IPS-18c (cell line): ENCODE data around the gene MAP7.

Source experiments
- H3K4me3 ChIP-seq: 2 replicates; pipeline ENCODE4 v1.7.0; 2013; ENCODE audit warnings: low read depth, mild to moderate bottlenecking, low read length, moderate library complexity; ENCODE audit not compliant: insufficient read depth
- H3K9me3 ChIP-seq: one replicate; pipeline ENCODE4 v1.6.1; 2013; ENCODE audit warnings: mild to moderate bottlenecking, low read length, moderate library complexity; ENCODE audit not compliant: control insufficient read depth, insufficient read depth

Gene MAP7

DNA sequence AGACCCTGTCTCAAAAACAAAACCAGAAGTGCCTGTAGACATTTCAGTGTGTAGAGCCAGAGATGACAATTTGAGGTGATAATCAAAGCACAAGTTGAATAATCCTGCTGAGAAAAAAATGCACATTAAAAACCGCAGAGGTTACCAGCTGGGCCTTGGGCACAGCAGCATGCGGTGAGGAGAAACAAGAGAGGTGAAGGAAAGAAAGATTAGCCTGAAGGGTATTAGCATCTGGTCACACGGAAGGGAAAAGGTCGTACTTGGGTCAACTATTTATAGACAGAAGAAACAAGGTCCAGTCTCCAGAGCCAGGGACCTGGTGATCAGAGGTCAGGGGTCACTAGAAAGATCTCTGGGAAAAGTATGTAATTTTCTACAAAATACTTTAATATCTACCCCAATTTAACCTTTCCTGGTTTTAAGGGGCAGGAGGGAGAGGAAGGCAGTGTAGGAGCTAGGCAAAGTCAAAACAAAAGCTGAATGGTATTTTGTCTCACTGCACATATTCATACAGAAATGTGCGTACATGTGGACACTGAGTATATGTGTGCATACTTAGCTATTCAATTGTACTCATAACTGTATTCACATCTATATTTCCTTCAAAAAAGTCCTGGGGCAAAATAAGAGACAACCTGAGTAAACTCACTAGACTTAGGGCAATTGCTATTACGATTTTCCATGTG, 10.1 kb downstream of the MAP7 start:
- Histone ChIP-seq H3K4me3 (no peak overlapping the region), H3K9me3 (no peaks in the 10 kb centered on the region)

DNA sequence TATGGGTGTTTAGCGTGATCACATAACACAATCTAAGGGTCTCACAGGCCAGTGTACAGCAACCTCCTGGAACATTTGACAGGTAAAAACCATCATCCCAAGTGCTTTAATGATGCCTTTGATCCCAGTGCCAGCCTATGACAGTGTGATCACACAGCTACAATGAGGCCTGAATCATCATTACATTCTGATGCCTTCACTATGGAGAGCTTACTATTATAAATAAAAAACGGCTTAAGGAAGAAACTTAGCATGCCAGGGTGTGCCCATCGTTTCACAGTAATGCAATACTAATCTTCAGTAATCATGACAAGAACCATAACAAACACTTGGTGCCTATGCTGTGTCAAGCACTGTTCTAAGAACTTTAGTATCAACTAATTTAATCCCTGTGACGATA, 11.4 kb downstream of the MAP7 start:
- H3K9me3 ChIP-seq, result no peaks in the 10 kb centered on the region
- H3K4me3 ChIP-seq, result no peak overlapping the region

DNA sequence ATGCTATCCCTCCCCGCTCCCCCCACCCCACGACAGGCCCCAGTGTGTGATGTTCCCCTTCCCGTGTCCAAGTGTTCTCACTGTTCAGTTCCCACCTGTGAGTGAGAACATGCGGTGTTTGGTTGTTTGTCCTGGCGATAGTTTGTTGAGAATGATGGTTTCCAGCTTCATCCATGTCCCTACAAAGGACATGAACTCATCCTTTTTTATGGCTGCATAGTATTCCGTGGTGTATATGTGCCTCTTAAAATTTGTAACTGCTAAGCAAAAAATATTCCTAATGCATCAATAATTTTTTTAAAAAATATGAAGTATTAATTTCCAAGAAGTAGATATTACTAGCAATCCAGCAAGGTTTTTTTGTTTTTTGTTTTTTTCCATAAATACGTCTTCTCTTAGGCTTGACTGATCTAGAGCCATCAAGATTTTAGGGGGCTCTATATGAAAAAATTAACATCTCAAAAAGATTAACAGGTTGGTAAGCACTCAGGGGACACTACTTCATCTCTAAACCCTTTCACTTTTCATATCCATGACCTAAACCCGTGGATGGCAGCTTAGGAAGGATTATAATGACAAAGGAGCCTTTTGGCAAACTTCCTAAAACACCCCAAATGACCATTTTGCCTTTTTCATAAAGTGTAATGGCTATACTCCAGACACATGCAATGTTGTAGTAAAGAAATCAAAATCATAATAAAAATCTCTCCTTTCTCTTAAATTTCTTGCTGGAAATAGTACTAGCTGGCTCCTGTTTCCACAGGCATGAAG, 14.2 kb downstream of the MAP7 start:
- Histone ChIP-seq H3K4me3 (no peak overlapping the region), H3K9me3 (no peaks in the 10 kb centered on the region)

DNA sequence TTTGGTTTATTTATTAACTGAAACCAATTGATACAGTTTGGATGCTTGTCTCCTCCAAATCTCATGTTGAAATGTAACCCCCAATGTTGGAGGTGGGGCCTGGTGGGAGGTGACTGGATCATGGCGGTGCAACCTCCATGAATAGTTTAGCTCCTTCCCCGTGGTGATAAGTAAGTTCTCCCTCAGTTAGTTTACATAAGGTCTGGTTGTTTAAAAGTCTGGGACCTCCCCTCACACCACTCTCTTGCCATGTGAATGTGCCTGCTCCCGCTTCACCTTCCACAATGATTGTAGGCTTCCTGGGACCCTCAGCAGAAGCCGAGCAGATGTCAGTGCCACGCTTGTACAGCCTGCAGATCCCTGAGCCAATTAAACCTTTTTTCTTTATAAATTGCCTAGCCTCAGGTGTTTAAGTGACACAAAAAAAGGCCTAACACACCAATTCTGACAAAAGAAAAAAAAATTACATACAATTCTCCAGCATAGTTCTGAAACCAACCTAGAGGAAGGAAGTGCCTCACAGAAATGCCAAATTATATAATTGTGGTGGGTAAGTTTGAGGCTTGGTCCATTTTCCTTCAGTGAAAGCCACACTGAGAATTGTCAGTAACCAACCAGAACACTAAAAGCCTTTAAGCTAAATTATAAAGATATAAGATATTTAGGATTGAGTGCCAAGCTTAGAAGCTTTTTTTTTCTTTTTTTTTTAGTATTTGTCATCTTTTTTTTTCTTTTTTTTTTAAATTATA, 15.0 kb downstream of the MAP7 start:
- no peaks in the 10 kb centered on the region for H3K9me3 ChIP-seq
- H3K4me3 ChIP-seq, result no peak overlapping the region

DNA sequence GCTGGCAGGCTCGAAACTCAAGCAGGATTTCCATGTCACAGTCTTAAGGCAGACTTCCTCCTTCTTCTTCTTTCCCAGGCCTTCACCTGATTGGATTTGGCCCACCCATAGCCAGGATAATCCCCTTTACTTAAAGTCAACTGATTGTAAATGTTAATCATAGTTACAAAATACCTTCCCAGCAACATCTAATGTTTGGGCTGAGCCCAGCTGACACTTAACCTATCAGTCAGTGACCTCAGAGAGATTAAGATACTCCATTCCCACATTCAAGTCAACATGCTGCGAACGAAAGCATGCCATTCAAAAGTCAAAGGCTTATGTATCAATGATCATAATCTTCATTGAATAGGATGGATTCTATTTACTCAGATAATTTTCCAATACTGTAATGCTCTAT, 16.0 kb downstream of the MAP7 start:
- H3K9me3 ChIP-seq, result no peaks in the 10 kb centered on the region

DNA sequence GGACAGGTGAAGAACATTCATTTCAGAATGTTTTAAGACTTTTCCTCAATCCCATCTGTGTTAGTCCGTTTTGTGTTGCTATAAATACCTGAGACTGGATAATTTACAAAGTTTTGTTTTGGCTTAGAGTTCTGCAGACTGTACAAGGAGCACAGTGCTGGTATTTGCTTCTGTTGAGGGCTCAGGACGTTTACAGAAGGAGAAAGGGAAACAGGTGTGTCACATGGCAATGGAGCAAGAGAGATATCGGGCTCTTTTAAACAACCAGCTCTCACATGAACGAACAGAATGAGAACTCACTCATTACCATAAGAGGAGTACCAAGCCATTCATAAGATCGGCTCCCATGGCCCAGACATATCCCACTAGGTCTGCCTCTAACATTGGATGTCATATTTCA, 16.7 kb downstream of the MAP7 start:
- H3K4me3 ChIP-seq, result no peak overlapping the region
- H3K9me3 ChIP-seq, result no peaks in the 10 kb centered on the region

More for the DNA sequence above, 16.0 kb downstream of the MAP7 start:
- H3K4me3 ChIP-seq, result no peak overlapping the region

DNA sequence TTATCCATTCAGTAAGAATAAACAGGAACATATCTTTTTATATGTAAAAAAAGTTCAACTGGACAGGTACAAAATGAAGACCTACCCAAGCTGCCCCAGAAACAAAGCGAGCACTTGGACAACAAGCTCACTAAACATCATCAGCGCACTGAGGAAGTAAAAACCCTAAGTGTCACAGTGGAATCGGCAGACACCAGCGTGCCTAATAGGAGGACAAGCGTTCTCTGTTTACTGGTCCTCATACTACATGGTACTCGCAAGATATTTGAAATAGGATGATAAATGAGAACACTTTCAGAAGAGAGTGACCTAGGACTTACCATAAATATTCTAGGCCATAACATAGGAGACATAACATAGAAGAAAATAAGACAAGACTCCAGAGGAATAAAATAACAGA, 18.2 kb downstream of the MAP7 start:
- Histone ChIP-seq H3K9me3 (no peaks in the 10 kb centered on the region), H3K4me3 (no peak overlapping the region)

DNA sequence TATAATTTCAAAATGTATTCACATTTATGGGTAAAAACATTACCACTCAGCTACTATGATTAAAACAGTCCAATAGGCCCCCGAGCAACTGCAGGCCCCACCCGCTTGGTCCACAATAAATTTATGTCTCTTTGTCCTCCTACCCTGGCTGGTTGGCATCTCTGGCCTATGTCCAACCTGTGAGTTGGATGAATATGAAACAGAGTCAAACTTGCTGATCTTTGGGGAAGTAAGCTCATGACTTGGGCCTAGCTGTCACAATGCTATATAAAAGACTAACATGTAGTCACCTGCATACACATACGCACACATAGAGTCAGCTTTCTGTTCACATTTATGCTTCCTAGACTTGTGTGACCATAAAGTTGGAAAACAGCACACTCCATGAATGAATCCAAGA, 20.5 kb downstream of the MAP7 start:
- H3K4me3 ChIP-seq, result no peak overlapping the region
- no peaks in the 10 kb centered on the region for H3K9me3 ChIP-seq

DNA sequence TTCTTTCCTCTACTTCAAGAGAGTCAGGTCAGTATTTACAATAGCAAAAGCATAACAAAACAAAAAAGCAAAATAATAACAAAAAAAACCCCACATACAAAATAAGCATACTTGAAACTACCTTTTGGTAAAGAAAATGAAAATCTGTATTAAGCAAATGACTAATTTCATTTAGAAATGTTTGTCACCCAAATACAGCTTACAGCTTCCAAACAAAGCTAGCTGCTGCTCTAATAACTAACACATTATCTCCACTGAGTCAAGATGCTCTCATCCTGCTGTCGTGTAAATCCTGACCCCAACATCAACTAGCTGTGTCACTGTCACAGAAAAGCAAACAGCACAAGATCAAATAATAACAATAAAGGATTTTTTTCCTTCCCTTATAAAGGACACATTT, 21.7 kb downstream of the MAP7 start:
- Histone ChIP-seq H3K4me3 (no peak overlapping the region), H3K9me3 (no peaks in the 10 kb centered on the region)

DNA sequence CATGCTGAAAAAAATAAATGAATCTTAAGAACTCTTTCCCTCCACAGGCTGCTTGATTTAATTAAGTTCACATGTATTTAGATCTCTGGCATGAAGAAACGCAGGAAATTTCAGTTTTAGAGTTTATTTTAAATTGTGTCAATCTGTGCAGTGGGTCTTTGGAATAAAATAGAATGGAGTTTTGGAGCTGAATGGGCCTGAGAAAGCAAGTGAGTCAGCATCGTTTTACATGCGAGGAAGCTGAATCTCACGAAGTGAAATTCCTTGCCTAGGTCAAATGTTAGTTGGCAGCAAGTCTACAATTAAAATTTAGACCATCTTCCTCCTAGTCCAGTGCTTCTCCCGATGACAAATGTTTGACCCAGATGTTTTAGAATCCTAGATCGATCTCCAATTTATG, 22.4 kb downstream of the MAP7 start:
- H3K9me3 ChIP-seq, result no peaks in the 10 kb centered on the region
- no peak overlapping the region for H3K4me3 ChIP-seq

DNA sequence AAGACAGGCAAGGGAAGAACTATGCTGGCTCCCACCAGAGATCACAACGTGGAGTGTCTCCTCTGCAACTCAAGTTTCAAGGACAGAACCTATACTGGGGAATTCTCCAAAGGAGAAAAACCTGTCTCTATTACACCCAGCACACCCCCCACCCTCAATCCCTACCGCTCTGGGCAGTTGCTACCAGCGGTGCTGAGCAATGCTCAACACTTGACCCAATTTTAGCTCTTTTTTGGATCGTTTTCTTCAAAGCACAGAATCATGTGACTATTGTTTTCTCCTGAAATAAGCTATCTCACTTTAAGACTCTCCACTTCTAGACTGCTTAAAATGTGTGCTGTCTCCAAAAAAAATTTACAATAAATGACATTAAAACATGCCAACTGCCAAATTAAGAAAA, 23.3 kb downstream of the MAP7 start:
- no peaks in the 10 kb centered on the region for H3K9me3 ChIP-seq
- no peak overlapping the region for H3K4me3 ChIP-seq

DNA sequence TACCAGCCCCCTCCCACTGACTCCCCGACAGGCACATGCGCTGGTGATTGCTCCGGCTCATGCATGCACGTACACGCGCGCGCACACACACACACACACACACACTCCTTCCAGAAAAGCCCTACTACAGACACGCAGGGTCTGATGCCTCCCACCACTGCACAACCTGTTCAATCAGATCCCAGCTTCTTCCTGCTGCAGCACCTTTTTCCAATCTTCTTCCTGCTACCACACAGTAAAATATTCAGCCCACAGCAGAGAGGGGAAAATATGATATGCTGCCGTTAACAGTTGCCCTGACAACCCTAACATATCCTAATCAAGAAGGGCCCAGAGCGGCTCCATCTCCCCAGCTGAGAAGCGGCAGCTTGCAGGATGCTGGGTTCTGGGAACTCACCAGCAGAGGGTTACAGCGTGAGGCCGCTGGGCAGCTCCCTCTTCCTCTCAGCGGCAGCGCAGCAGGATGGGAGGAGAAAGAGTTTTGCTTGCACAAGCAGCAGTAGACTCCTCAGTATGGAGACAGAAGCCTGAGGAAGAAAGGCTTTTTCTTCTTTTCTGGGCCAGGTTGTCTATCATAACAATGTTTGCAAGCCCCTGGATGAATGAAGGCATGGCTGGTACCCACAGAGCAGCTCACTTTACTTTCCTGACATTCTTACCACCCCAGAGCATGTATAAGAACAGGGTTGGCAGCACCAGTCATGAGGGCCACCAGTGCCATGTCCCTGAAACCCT, 23.9 kb downstream of the MAP7 start:
- Histone ChIP-seq H3K9me3 (no peaks in the 10 kb centered on the region), H3K4me3 (no peak overlapping the region)

DNA sequence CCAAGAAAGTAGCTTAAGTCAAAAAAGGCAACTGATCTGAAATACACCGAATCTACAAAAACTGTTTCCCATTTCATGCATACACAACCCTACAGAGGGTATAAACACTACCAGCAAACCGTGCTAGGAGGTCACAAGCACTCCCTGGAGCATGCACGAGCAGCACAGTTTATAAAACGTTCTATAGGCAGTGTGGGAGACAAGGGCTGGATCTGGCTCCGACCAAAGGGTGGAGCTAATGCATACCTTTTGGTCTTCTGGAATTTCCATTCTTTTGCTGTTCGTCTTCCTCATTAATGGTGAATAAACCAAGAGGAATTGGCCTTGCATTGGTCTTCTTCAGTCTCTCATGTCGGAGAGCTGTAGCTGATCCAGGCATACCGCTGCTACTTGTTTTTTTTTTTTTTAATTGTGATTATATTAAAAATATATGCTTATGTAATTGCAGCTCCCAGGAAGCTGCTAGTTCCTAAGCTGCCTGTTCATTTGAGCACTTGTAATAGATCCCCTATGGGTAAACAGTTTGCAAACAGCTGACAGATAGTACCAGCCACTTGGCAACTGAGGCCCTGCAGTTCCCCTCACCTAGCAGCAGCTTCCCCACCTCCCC, 24.5 kb downstream of the MAP7 start:
- no peak overlapping the region for H3K4me3 ChIP-seq
- H3K9me3 ChIP-seq, result no peaks in the 10 kb centered on the region

DNA sequence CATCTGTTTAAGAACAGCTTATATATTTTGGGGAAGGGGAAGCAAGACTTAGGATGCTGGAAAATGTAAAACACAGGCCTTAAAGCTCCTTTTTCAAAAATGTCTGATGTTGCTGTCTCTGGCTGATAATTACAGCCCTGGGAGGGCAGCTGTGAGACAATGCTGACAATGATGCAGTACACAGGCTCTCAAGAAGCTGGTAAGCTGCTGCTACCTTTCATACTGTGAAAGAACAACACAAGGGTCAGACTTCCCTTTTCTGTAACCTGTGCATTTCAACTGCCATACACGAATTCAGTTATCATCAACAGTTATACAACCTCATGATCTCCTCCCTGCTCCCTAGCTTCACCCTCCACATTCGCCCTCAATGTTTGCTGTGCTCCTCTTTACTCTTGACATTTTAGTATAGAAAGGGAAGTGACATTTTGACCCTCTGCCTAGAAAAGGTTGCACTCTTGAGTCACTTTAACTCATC, 25.2 kb downstream of the MAP7 start:
- no peak overlapping the region for H3K4me3 ChIP-seq
- H3K9me3 ChIP-seq, result no peaks in the 10 kb centered on the region

DNA sequence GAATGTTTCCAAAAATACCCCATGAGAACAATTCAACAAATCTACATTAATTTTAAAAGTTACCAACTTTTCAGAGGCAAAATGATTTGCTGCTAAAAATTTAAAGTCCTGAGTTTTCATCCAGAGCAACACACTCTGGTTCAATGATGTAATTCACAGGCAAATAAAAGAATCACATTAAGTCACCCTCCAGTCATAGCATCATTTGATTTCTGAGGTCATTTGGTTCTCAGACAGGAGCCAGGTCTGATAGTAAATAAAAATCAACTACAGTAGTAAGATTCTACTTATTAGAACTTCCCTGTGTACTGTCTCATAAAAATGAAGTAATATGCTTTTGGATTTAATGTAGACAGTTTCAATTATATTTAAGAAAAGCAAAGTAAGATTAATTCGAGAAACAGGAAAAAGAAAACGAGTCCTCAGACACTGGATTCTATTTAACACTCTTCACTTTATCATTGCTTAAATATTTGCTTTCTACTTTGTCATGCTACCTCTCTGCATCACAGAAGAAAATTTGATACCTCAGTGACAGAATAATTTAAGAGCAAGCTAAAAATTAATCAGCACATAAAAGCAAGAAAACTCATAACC, 25.8 kb downstream of the MAP7 start:
- H3K9me3 ChIP-seq, result no peaks in the 10 kb centered on the region

DNA sequence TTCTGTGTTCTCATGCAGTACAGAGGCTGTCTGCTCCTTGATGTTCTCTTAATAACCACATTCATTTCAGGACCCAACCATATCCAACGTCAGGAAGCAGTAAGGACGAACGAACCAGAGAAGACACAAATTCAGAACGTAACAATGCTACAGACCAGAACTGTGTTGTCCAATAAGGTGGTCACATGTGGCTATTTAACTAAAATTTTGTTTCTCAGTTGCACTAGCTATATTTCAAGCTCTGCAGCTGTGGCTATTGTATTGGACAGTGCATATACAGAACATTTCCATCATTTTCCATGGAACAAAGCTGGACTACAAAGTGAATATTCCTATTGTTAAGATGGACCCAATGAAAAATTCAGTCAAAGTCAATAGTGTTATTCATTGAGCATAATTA, 27.0 kb downstream of the MAP7 start:
- Histone ChIP-seq H3K9me3 (no peaks in the 10 kb centered on the region), H3K4me3 (no peak overlapping the region)

More for the DNA sequence above, 25.8 kb downstream of the MAP7 start:
- no peak overlapping the region for H3K4me3 ChIP-seq

DNA sequence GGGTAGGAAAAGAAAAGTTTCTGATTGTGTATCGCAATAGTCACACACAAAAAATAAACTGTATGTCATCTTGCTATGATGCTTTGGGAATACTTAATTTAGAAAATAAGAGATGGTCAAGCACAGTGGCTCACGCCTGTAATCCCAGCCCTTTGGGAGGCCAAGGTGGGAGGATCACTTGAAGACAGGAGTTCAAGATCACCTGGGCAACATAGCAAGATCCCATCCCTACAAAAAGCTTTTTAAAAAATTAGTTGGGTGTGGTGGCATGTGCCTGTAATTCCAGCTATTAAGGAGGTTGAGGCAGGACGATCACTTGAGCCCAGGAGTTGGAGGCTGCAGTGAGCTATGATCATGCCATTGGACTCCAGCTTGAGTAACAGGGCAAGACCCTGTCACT, 27.6 kb downstream of the MAP7 start:
- Histone ChIP-seq H3K9me3 (no peaks in the 10 kb centered on the region), H3K4me3 (no peak overlapping the region)
